ENCODE measurements around the gene JUP.

JUP gene

DNA sequence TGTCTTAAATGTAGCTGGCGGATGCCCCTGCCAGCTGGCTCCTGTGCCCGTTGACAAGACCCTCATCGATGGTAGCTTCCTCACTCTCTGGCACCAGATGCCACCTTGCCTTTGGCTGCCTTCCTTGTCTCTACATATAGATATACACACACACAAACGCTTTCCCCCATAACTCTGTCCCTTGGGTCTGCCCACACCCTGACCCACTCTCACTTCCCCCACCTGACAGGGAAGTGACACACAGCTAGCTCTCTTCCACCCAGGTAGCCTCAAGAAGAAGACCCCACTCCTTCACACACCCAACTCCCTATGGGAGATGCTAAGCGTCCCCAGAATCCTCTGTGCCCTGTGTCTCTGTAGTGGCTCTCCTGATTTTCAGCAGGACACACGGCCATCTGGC is 25.6 kb downstream of the JUP start:
- ATAC-seq, result no peak
- no peak for TF ChIP-seq RARB (CRISPR knock-in tag; IDR thresholded peaks at IDR 0.05)
- TF ChIP-seq, protein P1, sequence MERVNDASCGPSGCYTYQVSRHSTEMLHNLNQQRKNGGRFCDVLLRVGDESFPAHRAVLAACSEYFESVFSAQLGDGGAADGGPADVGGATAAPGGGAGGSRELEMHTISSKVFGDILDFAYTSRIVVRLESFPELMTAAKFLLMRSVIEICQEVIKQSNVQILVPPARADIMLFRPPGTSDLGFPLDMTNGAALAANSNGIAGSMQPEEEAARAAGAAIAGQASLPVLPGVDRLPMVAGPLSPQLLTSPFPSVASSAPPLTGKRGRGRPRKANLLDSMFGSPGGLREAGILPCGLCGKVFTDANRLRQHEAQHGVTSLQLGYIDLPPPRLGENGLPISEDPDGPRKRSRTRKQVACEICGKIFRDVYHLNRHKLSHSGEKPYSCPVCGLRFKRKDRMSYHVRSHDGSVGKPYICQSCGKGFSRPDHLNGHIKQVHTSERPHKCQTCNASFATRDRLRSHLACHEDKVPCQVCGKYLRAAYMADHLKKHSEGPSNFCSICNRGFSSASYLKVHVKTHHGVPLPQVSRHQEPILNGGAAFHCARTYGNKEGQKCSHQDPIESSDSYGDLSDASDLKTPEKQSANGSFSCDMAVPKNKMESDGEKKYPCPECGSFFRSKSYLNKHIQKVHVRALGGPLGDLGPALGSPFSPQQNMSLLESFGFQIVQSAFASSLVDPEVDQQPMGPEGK (CRISPR knock-in tag; IDR thresholded peaks at IDR 0.05; ENCODE audit: borderline replicate concordance), result no peak
- no peak for TF ChIP-seq OSR1 (CRISPR knock-in tag; IDR thresholded peaks at IDR 0.05)
- TF ChIP-seq, protein P2, sequence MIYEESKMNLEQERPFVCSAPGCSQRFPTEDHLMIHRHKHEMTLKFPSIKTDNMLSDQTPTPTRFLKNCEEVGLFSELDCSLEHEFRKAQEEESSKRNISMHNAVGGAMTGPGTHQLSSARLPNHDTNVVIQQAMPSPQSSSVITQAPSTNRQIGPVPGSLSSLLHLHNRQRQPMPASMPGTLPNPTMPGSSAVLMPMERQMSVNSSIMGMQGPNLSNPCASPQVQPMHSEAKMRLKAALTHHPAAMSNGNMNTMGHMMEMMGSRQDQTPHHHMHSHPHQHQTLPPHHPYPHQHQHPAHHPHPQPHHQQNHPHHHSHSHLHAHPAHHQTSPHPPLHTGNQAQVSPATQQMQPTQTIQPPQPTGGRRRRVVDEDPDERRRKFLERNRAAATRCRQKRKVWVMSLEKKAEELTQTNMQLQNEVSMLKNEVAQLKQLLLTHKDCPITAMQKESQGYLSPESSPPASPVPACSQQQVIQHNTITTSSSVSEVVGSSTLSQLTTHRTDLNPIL (CRISPR knock-in tag; IDR thresholded peaks at IDR 0.05; ENCODE audit: low read depth), result no peak
- no peak for TF ChIP-seq BACH2 (CRISPR knock-in tag; IDR thresholded peaks at IDR 0.05; ENCODE audit: borderline replicate concordance)
- TF ChIP-seq ZNF565 (CRISPR knock-in tag; conservative IDR thresholded peaks at IDR 0.05; ENCODE audit: low read depth), result no peak
- no peak for TF ChIP-seq ARNTL (CRISPR knock-in tag; IDR thresholded peaks at IDR 0.05; ENCODE audit: borderline replicate concordance, low read depth)
- no peak for TF ChIP-seq ZFP3 (CRISPR knock-in tag; IDR thresholded peaks at IDR 0.05)
- TF ChIP-seq, protein P3, sequence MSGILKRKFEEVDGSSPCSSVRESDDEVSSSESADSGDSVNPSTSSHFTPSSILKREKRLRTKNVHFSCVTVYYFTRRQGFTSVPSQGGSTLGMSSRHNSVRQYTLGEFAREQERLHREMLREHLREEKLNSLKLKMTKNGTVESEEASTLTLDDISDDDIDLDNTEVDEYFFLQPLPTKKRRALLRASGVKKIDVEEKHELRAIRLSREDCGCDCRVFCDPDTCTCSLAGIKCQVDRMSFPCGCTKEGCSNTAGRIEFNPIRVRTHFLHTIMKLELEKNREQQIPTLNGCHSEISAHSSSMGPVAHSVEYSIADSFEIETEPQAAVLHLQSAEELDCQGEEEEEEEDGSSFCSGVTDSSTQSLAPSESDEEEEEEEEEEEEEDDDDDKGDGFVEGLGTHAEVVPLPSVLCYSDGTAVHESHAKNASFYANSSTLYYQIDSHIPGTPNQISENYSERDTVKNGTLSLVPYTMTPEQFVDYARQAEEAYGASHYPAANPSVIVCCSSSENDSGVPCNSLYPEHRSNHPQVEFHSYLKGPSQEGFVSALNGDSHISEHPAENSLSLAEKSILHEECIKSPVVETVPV (CRISPR knock-in tag; IDR thresholded peaks at IDR 0.05), result no peak
- TF ChIP-seq ZC3H10 (CRISPR knock-in tag; IDR thresholded peaks at IDR 0.05), result no peak
- TF ChIP-seq ISL1 (CRISPR knock-in tag; IDR thresholded peaks at IDR 0.05), result no peak
- TF ChIP-seq, protein P4, sequence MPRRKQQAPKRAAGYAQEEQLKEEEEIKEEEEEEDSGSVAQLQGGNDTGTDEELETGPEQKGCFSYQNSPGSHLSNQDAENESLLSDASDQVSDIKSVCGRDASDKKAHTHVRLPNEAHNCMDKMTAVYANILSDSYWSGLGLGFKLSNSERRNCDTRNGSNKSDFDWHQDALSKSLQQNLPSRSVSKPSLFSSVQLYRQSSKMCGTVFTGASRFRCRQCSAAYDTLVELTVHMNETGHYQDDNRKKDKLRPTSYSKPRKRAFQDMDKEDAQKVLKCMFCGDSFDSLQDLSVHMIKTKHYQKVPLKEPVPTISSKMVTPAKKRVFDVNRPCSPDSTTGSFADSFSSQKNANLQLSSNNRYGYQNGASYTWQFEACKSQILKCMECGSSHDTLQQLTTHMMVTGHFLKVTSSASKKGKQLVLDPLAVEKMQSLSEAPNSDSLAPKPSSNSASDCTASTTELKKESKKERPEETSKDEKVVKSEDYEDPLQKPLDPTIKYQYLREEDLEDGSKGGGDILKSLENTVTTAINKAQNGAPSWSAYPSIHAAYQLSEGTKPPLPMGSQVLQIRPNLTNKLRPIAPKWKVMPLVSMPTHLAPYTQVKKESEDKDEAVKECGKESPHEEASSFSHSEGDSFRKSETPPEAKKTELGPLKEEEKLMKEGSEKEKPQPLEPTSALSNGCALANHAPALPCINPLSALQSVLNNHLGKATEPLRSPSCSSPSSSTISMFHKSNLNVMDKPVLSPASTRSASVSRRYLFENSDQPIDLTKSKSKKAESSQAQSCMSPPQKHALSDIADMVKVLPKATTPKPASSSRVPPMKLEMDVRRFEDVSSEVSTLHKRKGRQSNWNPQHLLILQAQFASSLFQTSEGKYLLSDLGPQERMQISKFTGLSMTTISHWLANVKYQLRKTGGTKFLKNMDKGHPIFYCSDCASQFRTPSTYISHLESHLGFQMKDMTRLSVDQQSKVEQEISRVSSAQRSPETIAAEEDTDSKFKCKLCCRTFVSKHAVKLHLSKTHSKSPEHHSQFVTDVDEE (CRISPR knock-in tag; IDR thresholded peaks at IDR 0.05), result no peak
- no peak for TF ChIP-seq SNAI2 (CRISPR knock-in tag; IDR thresholded peaks at IDR 0.05)
- TF ChIP-seq TOX (CRISPR knock-in tag; IDR thresholded peaks at IDR 0.05; ENCODE audit: borderline replicate concordance), result no peak

DNA sequence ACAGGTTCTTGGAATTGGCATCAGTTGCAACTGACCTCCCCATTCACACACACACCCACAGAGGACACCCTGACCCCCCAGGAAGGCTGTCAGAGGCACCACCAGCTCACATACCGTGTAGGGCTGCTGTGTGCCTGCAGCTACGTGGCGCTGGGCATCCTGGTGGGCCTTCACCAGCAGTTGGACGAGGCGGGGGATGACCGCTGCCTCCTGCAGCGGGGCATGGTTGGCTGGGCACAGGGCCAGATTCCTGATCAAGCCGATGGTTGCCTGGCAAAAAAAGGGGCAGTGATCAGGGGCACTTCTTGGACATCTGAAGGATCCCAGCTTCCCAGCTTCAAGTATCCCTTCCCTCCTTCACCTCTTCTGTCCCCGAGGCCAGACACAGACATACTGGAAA is 27.9 kb downstream of the JUP start:
- TF ChIP-seq ESRRG (CRISPR knock-in tag; IDR thresholded peaks at IDR 0.05) (no peak), CSDC2 (CRISPR knock-in tag; IDR thresholded peaks at IDR 0.05) (no peak), SNAI2 (CRISPR knock-in tag; IDR thresholded peaks at IDR 0.05) (no peak), ZC3H10 (CRISPR knock-in tag; IDR thresholded peaks at IDR 0.05) (no peak), RARB (CRISPR knock-in tag; IDR thresholded peaks at IDR 0.05) (no peak), ISL1 (CRISPR knock-in tag; IDR thresholded peaks at IDR 0.05) (no peak), GLIS3 (CRISPR knock-in tag; IDR thresholded peaks at IDR 0.05) (no peak), ZNF8 (CRISPR knock-in tag; IDR thresholded peaks at IDR 0.05) (no peak), ZNF70 (CRISPR knock-in tag; IDR thresholded peaks at IDR 0.05) (no peak)
- TF ChIP-seq, protein P3 (CRISPR knock-in tag; IDR thresholded peaks at IDR 0.05), result no peak
- TF ChIP-seq, protein P5, sequence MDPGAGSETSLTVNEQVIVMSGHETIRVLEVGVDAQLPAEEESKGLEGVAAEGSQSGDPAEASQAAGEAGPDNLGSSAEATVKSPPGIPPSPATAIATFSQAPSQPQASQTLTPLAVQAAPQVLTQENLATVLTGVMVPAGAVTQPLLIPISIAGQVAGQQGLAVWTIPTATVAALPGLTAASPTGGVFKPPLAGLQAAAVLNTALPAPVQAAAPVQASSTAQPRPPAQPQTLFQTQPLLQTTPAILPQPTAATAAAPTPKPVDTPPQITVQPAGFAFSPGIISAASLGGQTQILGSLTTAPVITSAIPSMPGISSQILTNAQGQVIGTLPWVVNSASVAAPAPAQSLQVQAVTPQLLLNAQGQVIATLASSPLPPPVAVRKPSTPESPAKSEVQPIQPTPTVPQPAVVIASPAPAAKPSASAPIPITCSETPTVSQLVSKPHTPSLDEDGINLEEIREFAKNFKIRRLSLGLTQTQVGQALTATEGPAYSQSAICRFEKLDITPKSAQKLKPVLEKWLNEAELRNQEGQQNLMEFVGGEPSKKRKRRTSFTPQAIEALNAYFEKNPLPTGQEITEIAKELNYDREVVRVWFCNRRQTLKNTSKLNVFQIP (CRISPR knock-in tag; IDR thresholded peaks at IDR 0.05; ENCODE audit: borderline replicate concordance, low read depth), result no peak
- TF ChIP-seq, protein P4 (CRISPR knock-in tag; IDR thresholded peaks at IDR 0.05), result no peak
- no peak for ATAC-seq
